ENCODE results near the gene PPFIA3.
"Not testable (repeated sequence)": the region's sequence is repeated elsewhere in the genome, so short reads cannot be mapped to it uniquely, and the experiment has no call there.

PPFIA3 gene

DNA sequence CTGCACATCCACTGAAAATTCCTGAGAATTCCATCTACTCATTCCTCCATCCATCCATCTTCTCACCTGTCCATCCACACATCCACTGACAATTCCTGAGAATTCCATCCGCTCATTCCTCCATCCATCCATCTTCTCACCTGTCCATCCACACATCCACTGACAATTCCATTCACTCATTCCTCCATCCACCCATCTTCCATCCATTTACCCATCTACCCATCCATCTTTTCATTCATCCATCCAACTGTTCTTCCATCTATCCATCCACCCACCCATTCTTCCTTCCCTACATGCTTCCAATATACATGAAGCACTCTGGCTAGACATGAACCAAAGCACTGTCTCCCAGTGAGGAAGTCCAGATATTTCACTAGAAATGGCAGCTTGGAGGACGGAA, 53.9 kb downstream of the PPFIA3 start:
- DNase-seq (ENCODE audit: low read depth), result no peak
- TF ChIP-seq, protein P1, sequence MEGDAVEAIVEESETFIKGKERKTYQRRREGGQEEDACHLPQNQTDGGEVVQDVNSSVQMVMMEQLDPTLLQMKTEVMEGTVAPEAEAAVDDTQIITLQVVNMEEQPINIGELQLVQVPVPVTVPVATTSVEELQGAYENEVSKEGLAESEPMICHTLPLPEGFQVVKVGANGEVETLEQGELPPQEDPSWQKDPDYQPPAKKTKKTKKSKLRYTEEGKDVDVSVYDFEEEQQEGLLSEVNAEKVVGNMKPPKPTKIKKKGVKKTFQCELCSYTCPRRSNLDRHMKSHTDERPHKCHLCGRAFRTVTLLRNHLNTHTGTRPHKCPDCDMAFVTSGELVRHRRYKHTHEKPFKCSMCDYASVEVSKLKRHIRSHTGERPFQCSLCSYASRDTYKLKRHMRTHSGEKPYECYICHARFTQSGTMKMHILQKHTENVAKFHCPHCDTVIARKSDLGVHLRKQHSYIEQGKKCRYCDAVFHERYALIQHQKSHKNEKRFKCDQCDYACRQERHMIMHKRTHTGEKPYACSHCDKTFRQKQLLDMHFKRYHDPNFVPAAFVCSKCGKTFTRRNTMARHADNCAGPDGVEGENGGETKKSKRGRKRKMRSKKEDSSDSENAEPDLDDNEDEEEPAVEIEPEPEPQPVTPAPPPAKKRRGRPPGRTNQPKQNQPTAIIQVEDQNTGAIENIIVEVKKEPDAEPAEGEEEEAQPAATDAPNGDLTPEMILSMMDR (conservative IDR thresholded peaks at IDR 0.05; ENCODE audit: low read depth, low read length), result no peak
- H3K4me3 ChIP-seq (ENCODE audit: low read length), result no peak overlapping the region

DNA sequence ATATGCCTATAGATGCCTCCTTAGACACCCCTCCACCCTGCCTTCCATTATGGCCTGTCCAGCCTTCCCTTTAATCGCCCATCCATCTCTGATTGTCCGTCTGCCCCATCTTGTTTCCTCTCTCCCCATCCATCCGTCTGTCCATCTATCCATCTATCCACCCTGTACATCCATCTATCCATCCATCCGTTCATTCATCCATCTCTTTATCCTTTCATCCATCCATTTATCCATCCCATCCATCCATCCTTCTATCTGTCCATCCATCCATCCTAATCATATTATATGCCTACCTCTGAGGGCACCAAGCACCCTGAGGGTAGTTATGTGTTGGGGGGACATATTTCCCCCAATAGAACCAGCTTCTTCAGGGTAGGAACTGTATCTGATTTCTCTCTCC, 61.3 kb downstream of the PPFIA3 start:
- H3K4me3 ChIP-seq (ENCODE audit: low read length), result no peak overlapping the region
- TF ChIP-seq, protein P1 (conservative IDR thresholded peaks at IDR 0.05; ENCODE audit: low read depth, low read length), result no peak
- DNase-seq (ENCODE audit: low read depth), result no peak

DNA sequence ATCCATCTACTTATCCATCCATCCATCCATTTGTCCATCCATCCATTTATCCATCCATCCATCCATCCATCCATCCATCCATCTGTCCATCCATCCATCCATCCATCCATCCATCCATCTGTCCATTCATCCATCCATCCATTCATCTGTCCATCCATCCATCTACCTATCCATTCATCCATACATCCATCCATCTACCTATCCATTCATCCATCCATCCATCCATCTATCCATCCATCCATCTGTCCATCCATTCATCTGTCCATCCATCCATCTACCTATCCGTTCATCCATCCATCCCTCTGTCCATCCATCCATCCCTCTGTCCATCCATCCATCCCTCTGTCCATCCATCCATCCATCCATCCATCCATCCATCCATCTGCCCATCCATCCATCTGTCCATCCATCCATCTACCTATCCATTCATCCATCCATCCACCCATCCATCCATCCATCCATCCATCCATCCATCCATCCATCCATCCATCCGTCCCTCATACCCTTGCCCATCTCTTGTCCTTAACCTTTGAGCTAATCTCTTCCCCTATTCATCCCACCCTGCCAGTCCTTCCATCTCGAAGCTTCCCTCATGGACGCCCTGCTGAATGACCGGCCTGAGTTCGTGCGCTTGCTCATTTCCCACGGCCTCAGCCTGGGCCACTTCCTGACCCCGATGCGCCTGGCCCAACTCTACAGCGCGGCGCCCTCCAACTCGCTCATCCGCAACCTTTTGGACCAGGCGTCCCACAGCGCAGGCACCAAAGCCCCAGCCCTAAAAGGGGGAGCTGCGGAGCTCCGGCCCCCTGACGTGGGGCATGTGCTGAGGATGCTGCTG, 62.9 kb downstream of the PPFIA3 start:
- DNase-seq (ENCODE audit: low read depth); H3K4me3 ChIP-seq (ENCODE audit: low read length): not testable (repeated sequence)

DNA sequence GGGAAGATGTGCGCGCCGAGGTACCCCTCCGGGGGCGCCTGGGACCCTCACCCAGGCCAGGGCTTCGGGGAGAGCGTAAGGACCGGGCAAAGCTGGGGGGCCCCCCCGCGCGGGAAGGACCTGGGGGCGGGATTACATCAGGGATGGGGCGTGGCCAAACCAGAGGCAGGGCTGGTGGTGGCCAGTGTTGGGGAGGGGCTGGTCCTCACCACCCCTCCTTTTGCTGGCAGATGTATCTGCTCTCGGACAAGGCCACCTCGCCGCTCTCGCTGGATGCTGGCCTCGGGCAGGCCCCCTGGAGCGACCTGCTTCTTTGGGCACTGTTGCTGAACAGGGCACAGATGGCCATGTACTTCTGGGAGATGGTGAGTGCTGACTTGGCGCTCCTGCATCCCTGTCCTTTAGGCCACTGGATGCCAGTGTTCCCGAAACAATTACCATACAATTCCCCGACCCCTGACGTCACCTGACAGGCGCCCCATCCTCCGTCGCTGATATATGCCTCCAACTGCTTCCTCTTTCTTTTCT, 63.6 kb downstream of the PPFIA3 start:
- TF ChIP-seq, protein P1 (conservative IDR thresholded peaks at IDR 0.05; ENCODE audit: low read depth, low read length), result no peak
- no peak overlapping the region for H3K4me3 ChIP-seq (ENCODE audit: low read length)
- DNase-seq (ENCODE audit: low read depth), result no peak

GRCh38 chr19:49186108-49186507, 66.8 kb downstream of the PPFIA3 start:
- TF ChIP-seq, protein P1 (conservative IDR thresholded peaks at IDR 0.05; ENCODE audit: low read depth, low read length), result no peak

DNA sequence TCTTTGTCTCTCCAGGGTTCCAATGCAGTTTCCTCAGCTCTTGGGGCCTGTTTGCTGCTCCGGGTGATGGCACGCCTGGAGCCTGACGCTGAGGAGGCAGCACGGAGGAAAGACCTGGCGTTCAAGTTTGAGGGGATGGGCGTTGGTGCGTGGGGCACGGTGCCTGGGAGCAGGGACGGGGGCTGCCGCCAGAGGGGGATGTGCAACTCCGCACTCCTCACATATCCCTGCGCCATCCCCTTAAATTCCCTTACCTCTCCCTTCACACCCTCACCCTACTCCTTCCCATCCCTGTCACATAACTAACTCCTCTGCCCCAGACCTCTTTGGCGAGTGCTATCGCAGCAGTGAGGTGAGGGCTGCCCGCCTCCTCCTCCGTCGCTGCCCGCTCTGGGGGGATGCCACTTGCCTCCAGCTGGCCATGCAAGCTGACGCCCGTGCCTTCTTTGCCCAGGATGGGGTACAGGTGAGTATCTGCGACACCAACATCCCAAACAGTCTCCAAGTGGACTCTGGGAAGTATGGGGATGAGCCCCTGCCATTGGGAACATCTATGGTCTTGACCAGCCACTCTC, 69.4 kb downstream of the PPFIA3 start:
- TF ChIP-seq, protein P1 (conservative IDR thresholded peaks at IDR 0.05; ENCODE audit: low read depth, low read length), result no peak
- no peak for DNase-seq (ENCODE audit: low read depth)
- H3K4me3 ChIP-seq (ENCODE audit: low read length), result no peak overlapping the region

More at GRCh38 chr19:49186108-49186507, 66.8 kb downstream of the PPFIA3 start:
- no peak for DNase-seq (ENCODE audit: low read depth)
- H3K4me3 ChIP-seq (ENCODE audit: low read length), result no peak overlapping the region

DNA sequence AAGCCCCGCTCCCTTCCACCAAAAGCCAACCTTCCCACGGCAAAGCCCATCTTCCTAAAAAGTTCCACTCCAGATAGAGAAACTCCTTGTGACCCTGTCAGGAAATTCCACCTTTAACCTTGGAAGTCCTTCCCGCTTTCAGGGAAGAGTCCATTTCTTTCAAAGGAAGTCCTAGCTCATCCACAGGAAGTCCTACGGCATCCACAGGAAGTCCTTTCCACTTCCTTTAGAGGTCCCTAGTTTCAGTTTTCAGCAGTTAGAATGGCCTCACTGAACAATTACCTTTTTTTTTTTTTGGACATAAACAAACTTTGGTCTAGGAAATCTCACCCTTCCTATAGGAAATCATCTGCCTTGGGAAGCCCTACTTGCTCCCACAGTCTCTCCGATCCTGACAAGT, 69.9 kb downstream of the PPFIA3 start:
- TF ChIP-seq, protein P1 (conservative IDR thresholded peaks at IDR 0.05; ENCODE audit: low read depth, low read length), result no peak
- H3K4me3 ChIP-seq (ENCODE audit: low read length), result no peak overlapping the region
- DNase-seq (ENCODE audit: low read depth), result no peak
